Measurements from ENCODE around the gene RBM28. TPM values are rescaled to one million over a fixed set of nuclear protein-coding genes. Genes with fewer than 3 reads are reported as not detected.

The RBM28 gene
- total RNA-seq, 1 donor from 2014 or later: 73.7 TPM

GRCh38 chr7:128378637-128379036 is 34.9 kb upstream of the RBM28 start:
- H3K27ac Mint-ChIP-seq (ENCODE audit: unreplicated experiment): peak overlapping the region; percentile 78
- H3K9me3 Mint-ChIP-seq: peaks cover 3% of the 10 kb centered on the region
- DNase-seq (ENCODE audit: low read depth, low spot score): no peak
- TF ChIP-seq CTCF (conservative IDR thresholded peaks at IDR 0.05): no peak
- no peaks in the 10 kb centered on the region for H3K36me3 Mint-ChIP-seq (ENCODE audit: low read depth)
- H3K27me3 Mint-ChIP-seq (ENCODE audit: low read depth): no peaks in the 10 kb centered on the region
- peaks cover 17% of the 10 kb centered on the region for H3K4me1 Mint-ChIP-seq
- H3K4me3 Mint-ChIP-seq: no peak overlapping the region

GRCh38 chr7:128376077-128376476 is 32.4 kb upstream of the RBM28 start:
- H3K27me3 Mint-ChIP-seq (ENCODE audit: low read depth): peaks cover 5% of the 10 kb centered on the region
- H3K27ac Mint-ChIP-seq (ENCODE audit: unreplicated experiment): no peak overlapping the region
- peaks cover 3% of the 10 kb centered on the region for H3K9me3 Mint-ChIP-seq
- TF ChIP-seq CTCF (conservative IDR thresholded peaks at IDR 0.05): no peak
- DNase-seq (ENCODE audit: low read depth, low spot score): no peak
- peaks cover 7% of the 10 kb centered on the region for H3K4me1 Mint-ChIP-seq
- no peak overlapping the region for H3K4me3 Mint-ChIP-seq
- no peaks in the 10 kb centered on the region for H3K36me3 Mint-ChIP-seq (ENCODE audit: low read depth)

- Mint-ChIP-seq H3K36me3 (ENCODE audit: low read depth) (no peaks in the 10 kb centered on the region), H3K4me1 (no peaks in the 10 kb centered on the region), H3K9me3 (peaks cover 3% of the 10 kb centered on the region), H3K27ac (ENCODE audit: unreplicated experiment) (no peak overlapping the region), H3K27me3 (ENCODE audit: low read depth) (peaks cover 9% of the 10 kb centered on the region), H3K4me3 (no peak overlapping the region)
- TF ChIP-seq CTCF (conservative IDR thresholded peaks at IDR 0.05): no peak
- no peak for DNase-seq (ENCODE audit: low read depth, low spot score)
Measured at GRCh38 chr7:128374041-128374440, 30.3 kb upstream of the RBM28 start.

- no peak overlapping the region for H3K27ac Mint-ChIP-seq (ENCODE audit: unreplicated experiment)
- DNase-seq (ENCODE audit: low read depth, low spot score): no peak
- no peaks in the 10 kb centered on the region for H3K4me1 Mint-ChIP-seq
- H3K36me3 Mint-ChIP-seq (ENCODE audit: low read depth): no peaks in the 10 kb centered on the region
- no peak overlapping the region for H3K4me3 Mint-ChIP-seq
- peaks cover 9% of the 10 kb centered on the region for H3K27me3 Mint-ChIP-seq (ENCODE audit: low read depth)
- peaks cover 3% of the 10 kb centered on the region for H3K9me3 Mint-ChIP-seq
- no peak for TF ChIP-seq CTCF (conservative IDR thresholded peaks at IDR 0.05)
Measured at GRCh38 chr7:128373606-128374005, 29.9 kb upstream of the RBM28 start.

GRCh38 chr7:128370491-128370890 is 26.8 kb upstream of the RBM28 start:
- no peak for TF ChIP-seq CTCF (conservative IDR thresholded peaks at IDR 0.05)
- DNase-seq (ENCODE audit: low read depth, low spot score): no peak
- Mint-ChIP-seq H3K4me1 (no peaks in the 10 kb centered on the region), H3K4me3 (no peak overlapping the region), H3K27me3 (ENCODE audit: low read depth) (peaks cover 32% of the 10 kb centered on the region), H3K36me3 (ENCODE audit: low read depth) (no peaks in the 10 kb centered on the region), H3K27ac (ENCODE audit: unreplicated experiment) (no peak overlapping the region), H3K9me3 (no peaks in the 10 kb centered on the region)

- no peak for TF ChIP-seq CTCF (conservative IDR thresholded peaks at IDR 0.05)
- no peaks in the 10 kb centered on the region for H3K36me3 Mint-ChIP-seq (ENCODE audit: low read depth)
- H3K4me1 Mint-ChIP-seq: peaks cover 3% of the 10 kb centered on the region
- DNase-seq (ENCODE audit: low read depth, low spot score): no peak
- peaks cover 62% of the 10 kb centered on the region for H3K27me3 Mint-ChIP-seq (ENCODE audit: low read depth)
- no peak overlapping the region for H3K27ac Mint-ChIP-seq (ENCODE audit: unreplicated experiment)
- no peak overlapping the region for H3K4me3 Mint-ChIP-seq
- H3K9me3 Mint-ChIP-seq: no peaks in the 10 kb centered on the region
Measured at GRCh38 chr7:128366986-128367385, 23.3 kb upstream of the RBM28 start.
